DMS114 treated with DMSO at 0.1 percent for 48 hours (cell line): Measurements from ENCODE around the gene PGF.
"Not testable (repeated sequence)": the region's sequence is repeated elsewhere in the genome, so short reads cannot be mapped to it uniquely, and the experiment has no call there.

ENCODE experiments used
- DNase-seq: peaks from one replicate; lab custom pipeline; 2025; ENCODE audit not compliant: unreplicated experiment; lab: John Stamatoyannopoulos, UW

Gene PGF

GRCh38 chr14:74955229-74956026 is at the start of gene PGF:
TSS of gene PGF (minus strand) at chr14:74955597. CDS start at chr14:74955242, 355 bp downstream.
- DNase-seq, result peak; percentile 5

- no peak for DNase-seq
These were observed 48.0 kb upstream of the PGF start for GRCh38 chr14:75003250-75004027.

- peak; percentile 89 for DNase-seq
These were observed 47.2 kb upstream of the PGF start, which contains the start of gene EIF2B2 for GRCh38 chr14:75002392-75003249. TSS of gene EIF2B2 (plus strand) at chr14:75002921. CDS start at chr14:75002991, 70 bp downstream.

GRCh38 chr14:75001899-75002298 is 46.5 kb upstream of the PGF start:
- DNase-seq, result no peak

GRCh38 chr14:75001261-75001660 is 45.9 kb upstream of the PGF start:
- no peak for DNase-seq

- DNase-seq, result not testable (repeated sequence)
These were observed 40.4 kb upstream of the PGF start for GRCh38 chr14:74995781-74996180.

GRCh38 chr14:74994182-74994581 is 38.8 kb upstream of the PGF start:
- DNase-seq, result not testable (repeated sequence)

- no peak for DNase-seq
These were observed 33.6 kb upstream of the PGF start for GRCh38 chr14:74988993-74989392.

- no peak for DNase-seq
These were observed 32.7 kb upstream of the PGF start for GRCh38 chr14:74988131-74988530.

GRCh38 chr14:74985806-74986205 is 30.4 kb upstream of the PGF start:
- DNase-seq, result no peak

- DNase-seq, result no peak
These were observed 29.6 kb upstream of the PGF start for GRCh38 chr14:74985028-74985310.

GRCh38 chr14:74984236-74985027 is 29.0 kb upstream of the PGF start:
- DNase-seq, result no peak

- DNase-seq, result no peak
These were observed 27.9 kb upstream of the PGF start for GRCh38 chr14:74983343-74983742.

GRCh38 chr14:74982661-74983060 is 27.3 kb upstream of the PGF start:
- DNase-seq, result no peak

GRCh38 chr14:74981833-74982232 is 26.4 kb upstream of the PGF start:
- DNase-seq, result no peak

GRCh38 chr14:74981462-74981782 is 26.0 kb upstream of the PGF start:
- DNase-seq, result no peak

GRCh38 chr14:74980731-74981461 is 25.5 kb upstream of the PGF start:
- no peak for DNase-seq

- DNase-seq, result no peak
These were observed 25.0 kb upstream of the PGF start for GRCh38 chr14:74980398-74980730.

- DNase-seq, result no peak
These were observed 24.3 kb upstream of the PGF start for GRCh38 chr14:74979442-74980397.
